Sigmoid colon (tissue), 7 donors: Measurements from ENCODE around the gene GRXCR2. TPM values are rescaled to one million over a fixed set of nuclear protein-coding genes. Genes with fewer than 3 reads are reported as not detected.
"Not testable (repeated sequence)": the region's sequence is repeated elsewhere in the genome, so short reads cannot be mapped to it uniquely, and the experiment has no call there.

Source experiments
- DNase-seq: peaks from one replicate; pipeline ENCODE4 v3.0.0-alpha.2; 2019
- H3K27ac ChIP-seq, 4 donors: fragments of 200-600 bp; sonication (generic); one replicate each; pipeline ENCODE4 v1.5.1; 2016 to 2019; ENCODE audit warnings: mild to moderate bottlenecking in 1 of 4
- H3K27me3 ChIP-seq, 3 donors: fragments of 200-600 bp; sonication (generic); one replicate each; pipeline ENCODE4 v1.5.1; 2019; ENCODE audit warnings: mild to moderate bottlenecking in 1 of 3
- H3K36me3 ChIP-seq, 4 donors: fragments of 200-600 bp; sonication (generic); one replicate each; pipeline ENCODE4 v1.5.1; 2016 to 2019
- H3K4me1 ChIP-seq, 4 donors: fragments of 200-600 bp; sonication (generic); one replicate each; pipeline ENCODE4 v1.5.1; 2017 to 2019
- H3K4me3 ChIP-seq, 4 donors: fragments of 200-600 bp; sonication (generic); one replicate each; pipeline ENCODE4 v1.5.1; 2017 to 2019; ENCODE audit warnings: mild to moderate bottlenecking in 2 of 4, moderate library complexity in 1 of 4
- H3K9me3 ChIP-seq, 4 donors: fragments of 200-600 bp in 3 of 4; sonication (generic) in 3 of 4; one replicate each; pipeline versions ENCODE4 v1.5.1 to v1.6.1; 2013 to 2019
- EP300 ChIP-seq, 4 donors: sonication (generic); formaldehyde crosslinking; IDR thresholded peaks; one replicate each; pipeline ENCODE4 v1.6.1; 2017; ENCODE audit warnings: antibody characterized with exemption in 4 of 4
- POLR2A ChIP-seq, 2 donors: fragments of 450-650 bp; IDR thresholded peaks; one replicate each; pipeline ENCODE4 v1.6.1; 2016; ENCODE audit warnings: antibody characterized with exemption in 2 of 2, mild to moderate bottlenecking in 2 of 2, moderate library complexity in 2 of 2
- POLR2AphosphoS5 ChIP-seq, 4 donors: sonication (generic); formaldehyde crosslinking; IDR thresholded peaks; one replicate each; pipeline ENCODE4 v1.6.1; 2017; ENCODE audit warnings: antibody characterized with exemption in 4 of 4
- whole genome bisulfite sequencing, 2 donors: extraction: QIAGEN DNeasy Blood & Tissue Kit; methylation state at CpG; one replicate each; pipeline ENCODE4 v1.1.7; 2013; 5-methylcytosine and 5-hydroxymethylcytosine counted together
- intact Hi-C: fragments of 100-400 bp; cut with DNase I; formaldehyde crosslinking; loops from one replicate; pipeline ENCODE4 v1.15.1; 2023
- polyA plus RNA-seq, 3 donors: library from polyadenylated mRNA; stranded (reverse); fragments of 200-250 nt; gene quantifications; one replicate each; pipeline ENCODE4 v1.2.3, GENCODE V29; 2013
- total RNA-seq, 4 donors: library from RNA; depleted of rRNA; stranded (reverse); fragments of >200 nt; gene quantifications; one replicate each; pipeline ENCODE4 v1.1.0, GENCODE V29; 2016
- TF ChIP-seq, protein P1 (sequence below), 4 experiments: fragments of 450-650 bp in 3 of 4; fragments of 200-600 bp in 1 of 4; IDR thresholded peaks; one replicate each; pipeline ENCODE4 v1.5.1; 2016 to 2019; ENCODE audit warnings: antibody characterized with exemption in 4 of 4, mild to moderate bottlenecking in 3 of 4, moderate library complexity in 2 of 4
- donor health status: healthy with polysubstance abuse.
- donor health status: Bipolar disorder and iron deficiency.
- donor health status: healthy.

GRXCR2 gene
- total and polyA plus RNA-seq, 7 donors, result not detected

DNA sequence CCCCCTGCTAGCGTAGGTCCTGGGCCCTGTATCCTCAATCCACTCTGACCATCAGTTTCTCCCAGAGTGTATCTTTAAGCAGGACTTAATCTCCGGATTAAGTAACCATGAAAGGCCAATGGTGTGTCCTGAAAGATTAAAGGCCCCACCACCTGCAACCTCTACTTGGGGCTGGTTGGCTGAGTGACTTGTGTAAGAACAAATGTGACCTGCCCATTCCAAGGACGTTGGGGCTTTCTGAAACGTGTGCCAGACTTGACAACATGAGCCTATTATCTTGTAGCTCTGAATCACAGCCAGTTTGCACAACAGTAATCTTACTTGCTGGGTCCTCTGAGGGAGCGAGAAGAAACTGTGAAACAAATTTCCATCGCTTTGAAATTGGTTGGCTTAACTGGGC, 34.5 kb downstream of the GRXCR2 start:
- intact Hi-C loops, result no loop called here
- H3K9me3 ChIP-seq, result no peaks in the 10 kb centered on the region
- 76 to 86% methylated on average over 6 of the region's 6 CpGs for WGBS, 2 donors

DNA sequence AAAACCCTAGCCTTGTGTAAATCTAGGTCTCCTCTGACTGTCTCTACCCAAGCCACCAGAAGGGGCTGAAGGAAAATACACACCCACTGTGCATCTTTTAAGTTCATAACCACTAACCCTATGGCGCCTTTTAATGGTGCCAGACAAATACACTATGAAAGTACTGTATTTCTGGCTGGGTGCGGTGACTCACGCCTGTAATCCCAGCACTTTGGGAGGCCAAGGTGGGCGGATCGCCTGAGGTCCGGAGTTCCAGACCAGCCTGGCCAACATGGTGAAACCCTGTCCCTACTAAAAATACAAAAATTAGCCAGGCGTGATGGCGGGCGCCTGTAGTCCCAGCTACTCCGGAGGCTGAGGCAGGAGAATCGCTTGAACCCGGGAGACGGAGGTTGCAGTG, 36.6 kb downstream of the GRXCR2 start:
- WGBS, 2 donors, result 75 to 94% methylated on average over 13 of the region's 13 CpGs
- Histone ChIP-seq H3K4me1 (peaks cover 0 to 20% (median 18%) of the 10 kb centered on the region in 4 donors), H3K27ac (peak overlapping the region in 3 of 4 donors; percentile 70 to 83 (median 80)), H3K4me3 (peak overlapping the region in 2 of 4 donors; percentile 72 to 82)
- H3K9me3 ChIP-seq, H3K27me3 ChIP-seq, H3K36me3 ChIP-seq, intact Hi-C loops, DNase-seq: not testable (repeated sequence)

More for the DNA sequence above, 34.5 kb downstream of the GRXCR2 start:
- H3K27ac ChIP-seq, result no peak overlapping the region
- no peak for DNase-seq
- no peak overlapping the region for H3K4me3 ChIP-seq
- H3K4me1 ChIP-seq, result peaks cover 0 to 19% (median 16%) of the 10 kb centered on the region in 4 donors
- H3K27me3 ChIP-seq, result no peaks in the 10 kb centered on the region
- H3K36me3 ChIP-seq, result no peaks in the 10 kb centered on the region
- TF ChIP-seq, protein P1, sequence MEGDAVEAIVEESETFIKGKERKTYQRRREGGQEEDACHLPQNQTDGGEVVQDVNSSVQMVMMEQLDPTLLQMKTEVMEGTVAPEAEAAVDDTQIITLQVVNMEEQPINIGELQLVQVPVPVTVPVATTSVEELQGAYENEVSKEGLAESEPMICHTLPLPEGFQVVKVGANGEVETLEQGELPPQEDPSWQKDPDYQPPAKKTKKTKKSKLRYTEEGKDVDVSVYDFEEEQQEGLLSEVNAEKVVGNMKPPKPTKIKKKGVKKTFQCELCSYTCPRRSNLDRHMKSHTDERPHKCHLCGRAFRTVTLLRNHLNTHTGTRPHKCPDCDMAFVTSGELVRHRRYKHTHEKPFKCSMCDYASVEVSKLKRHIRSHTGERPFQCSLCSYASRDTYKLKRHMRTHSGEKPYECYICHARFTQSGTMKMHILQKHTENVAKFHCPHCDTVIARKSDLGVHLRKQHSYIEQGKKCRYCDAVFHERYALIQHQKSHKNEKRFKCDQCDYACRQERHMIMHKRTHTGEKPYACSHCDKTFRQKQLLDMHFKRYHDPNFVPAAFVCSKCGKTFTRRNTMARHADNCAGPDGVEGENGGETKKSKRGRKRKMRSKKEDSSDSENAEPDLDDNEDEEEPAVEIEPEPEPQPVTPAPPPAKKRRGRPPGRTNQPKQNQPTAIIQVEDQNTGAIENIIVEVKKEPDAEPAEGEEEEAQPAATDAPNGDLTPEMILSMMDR (IDR thresholded peaks at IDR 0.05), result no peak
- TF ChIP-seq POLR2A (IDR thresholded peaks at IDR 0.05) (no peak), EP300 (IDR thresholded peaks at IDR 0.05) (no peak), POLR2AphosphoS5 (IDR thresholded peaks at IDR 0.05) (no peak)

DNA sequence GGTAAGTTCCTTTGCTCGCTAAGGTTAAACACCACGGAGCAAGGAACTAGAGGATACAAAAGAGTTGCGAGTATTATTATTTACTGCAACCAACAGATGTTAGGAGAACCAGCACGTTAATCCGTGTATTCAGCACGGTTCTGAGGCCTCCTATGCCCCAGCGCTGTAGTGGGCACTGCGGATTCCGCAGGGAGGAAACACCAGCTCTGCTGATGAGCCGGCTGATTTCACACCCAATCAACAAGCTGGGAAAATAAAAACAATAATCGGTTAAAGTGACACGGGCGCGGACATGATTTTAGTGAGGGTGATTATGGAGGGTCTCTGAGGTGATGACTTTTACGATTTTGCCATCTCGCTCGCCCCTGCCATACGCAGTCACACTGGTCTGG, 37.0 kb downstream of the GRXCR2 start:
- Histone ChIP-seq H3K27me3 (no peaks in the 10 kb centered on the region), H3K36me3 (no peaks in the 10 kb centered on the region), H3K4me3 (peak overlapping the region; percentile 53 to 82 (median 68)), H3K4me1 (peaks cover 0 to 24% (median 22%) of the 10 kb centered on the region in 4 donors), H3K27ac (peak overlapping the region; percentile 70 to 83 (median 80)), H3K9me3 (no peaks in the 10 kb centered on the region)
- WGBS, 2 donors, result 12 to 36% methylated on average over 18 of the region's 18 CpGs
- DNase-seq, result no peak
- TF ChIP-seq EP300 (IDR thresholded peaks at IDR 0.05) (no peak), POLR2A (IDR thresholded peaks at IDR 0.05) (no peak), POLR2AphosphoS5 (IDR thresholded peaks at IDR 0.05) (no peak)
- TF ChIP-seq, protein P1 (IDR thresholded peaks at IDR 0.05), result no peak
- intact Hi-C loops, result no loop called here

DNA sequence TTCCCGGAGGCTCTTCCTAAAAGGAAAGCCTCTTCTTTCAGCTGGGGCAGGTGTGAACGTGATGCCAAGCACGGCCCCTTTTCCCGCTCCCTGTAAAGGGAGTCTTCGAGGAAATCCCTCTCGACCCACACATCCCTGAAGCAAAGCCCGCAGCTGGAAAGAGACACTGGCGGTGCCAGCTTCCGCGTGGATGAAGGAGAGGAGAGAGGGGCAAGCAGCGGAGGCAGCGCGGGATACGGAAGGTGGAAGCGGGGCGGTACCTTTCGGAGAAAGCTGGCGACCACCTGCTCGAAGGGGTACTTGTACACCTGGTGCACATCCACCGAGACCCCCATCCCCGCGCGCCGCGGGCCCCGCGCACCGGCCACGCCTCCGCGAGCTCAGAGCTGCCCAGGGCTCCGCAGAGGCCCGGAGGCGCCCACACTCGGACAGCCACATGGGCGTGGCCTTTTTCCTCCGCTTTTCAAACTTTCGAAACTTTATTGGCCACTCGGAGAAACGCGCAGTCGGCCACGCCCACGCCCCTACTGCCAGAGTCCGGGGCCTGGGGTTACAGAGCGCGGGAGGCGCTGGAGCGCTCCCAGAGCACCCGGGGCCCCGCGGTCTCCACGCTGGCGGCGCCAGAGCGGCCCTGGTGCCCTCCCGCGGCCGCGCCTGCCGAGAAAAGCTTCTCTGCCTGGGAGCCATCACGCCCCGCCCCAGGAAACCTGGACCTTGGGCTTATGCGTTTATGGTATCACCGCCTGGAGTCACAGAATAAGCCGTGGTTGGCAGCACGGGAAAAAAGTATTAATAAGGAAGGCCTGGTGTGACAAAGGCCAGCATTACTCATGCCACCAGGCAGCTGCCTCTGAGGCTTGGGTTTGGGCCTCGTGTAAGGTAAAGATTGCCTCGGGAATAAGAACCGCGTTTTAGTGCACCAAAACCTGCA, 37.6 kb downstream of the GRXCR2 start, which contains the start of gene PRELID2:
PRELID2 (minus strand) TSS at position 426 of the 931 bp plus-strand sequence; CDS start at position 335, 91 bp downstream.
- peak; percentile 92 for DNase-seq
- Histone ChIP-seq H3K4me1 (peaks cover 0 to 30% (median 27%) of the 10 kb centered on the region in 4 donors), H3K27ac (peak within 1 kb of the TSS; percentile 70 to 83 (median 80)), H3K9me3 (no peaks in the 10 kb centered on the region), H3K36me3 (no peaks in the 10 kb centered on the region), H3K27me3 (no peaks in the 10 kb centered on the region), H3K4me3 (peak within 1 kb of the TSS; percentile 53 to 82 (median 68))
- TF ChIP-seq POLR2A (IDR thresholded peaks at IDR 0.05), result peak; percentile 14 to 39
- TF ChIP-seq POLR2AphosphoS5 (IDR thresholded peaks at IDR 0.05), result peak; percentile 28 to 69 (median 62)
- TF ChIP-seq EP300 (IDR thresholded peaks at IDR 0.05), result no peak
- intact Hi-C loops, result loop anchor here (5.0 kb wide), 2 partner anchors 153 to 1633 kb away; no protein-coding TSS in a partner anchor
- 1% methylated on average over 71 of the region's 71 CpGs for WGBS, 2 donors

DNA sequence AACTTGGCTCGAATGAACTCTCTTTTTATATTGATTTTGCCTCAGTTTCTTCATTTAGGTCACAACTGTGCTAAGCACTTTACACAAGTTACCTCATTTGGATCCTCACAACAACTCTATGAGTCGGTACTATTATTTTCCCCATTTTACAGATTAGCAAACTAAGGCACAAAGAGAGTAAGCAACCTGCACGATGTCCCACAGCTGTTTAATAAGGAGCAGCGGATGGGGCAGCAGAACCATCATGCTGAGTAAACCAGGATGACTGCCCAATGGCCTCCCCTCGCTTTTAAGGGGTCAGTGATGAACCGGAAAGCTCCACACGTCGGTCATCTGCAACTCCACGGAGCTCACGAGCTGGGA, 38.3 kb downstream of the GRXCR2 start:
- H3K27me3 ChIP-seq, result no peaks in the 10 kb centered on the region
- intact Hi-C loops, result loop anchor here (5.0 kb wide), 2 partner anchors 152 to 1632 kb away; no protein-coding TSS in a partner anchor

More for the DNA sequence above, 38.3 kb downstream of the GRXCR2 start:
- H3K4me3 ChIP-seq, result peak overlapping the region; percentile 53 to 82 (median 68)
- no peaks in the 10 kb centered on the region for H3K9me3 ChIP-seq
- H3K4me1 ChIP-seq, result peaks cover 0 to 36% (median 28%) of the 10 kb centered on the region in 4 donors
- DNase-seq, result no peak
- WGBS, 2 donors, result 5 to 18% methylated on average over 10 of the region's 10 CpGs
- TF ChIP-seq POLR2A (IDR thresholded peaks at IDR 0.05) (no peak), EP300 (IDR thresholded peaks at IDR 0.05) (no peak), POLR2AphosphoS5 (IDR thresholded peaks at IDR 0.05) (no peak)
- TF ChIP-seq, protein P1 (IDR thresholded peaks at IDR 0.05), result no peak
- H3K27ac ChIP-seq, result peak overlapping the region; percentile 70 to 83 (median 80)
- H3K36me3 ChIP-seq, result no peaks in the 10 kb centered on the region
